GM19043 (cell line): Measurements from ENCODE around the gene MROH9.

Experiments used
- ATAC-seq: cut with Tn5 transposase; IDR thresholded peaks from one replicate; pipeline ENCODE4 v1.9.1; 2021; ENCODE audit warnings: low read depth; ENCODE audit not compliant: unreplicated experiment

MROH9 gene

GRCh38 chr1:171081314-171081753 is 146.0 kb downstream of the MROH9 start:
- no peak for ATAC-seq

- ATAC-seq, result no peak
Observed at GRCh38 chr1:171081763-171082201, 146.4 kb downstream of the MROH9 start.

- no peak for ATAC-seq
Observed at GRCh38 chr1:171082606-171083005, 147.3 kb downstream of the MROH9 start.

GRCh38 chr1:171083222-171083621 is 147.9 kb downstream of the MROH9 start:
- no peak for ATAC-seq

GRCh38 chr1:171084091-171084490 is 148.8 kb downstream of the MROH9 start:
- no peak for ATAC-seq

GRCh38 chr1:171084870-171085269 is 149.5 kb downstream of the MROH9 start:
- no peak for ATAC-seq

GRCh38 chr1:171087896-171088295 is 152.6 kb downstream of the MROH9 start:
- ATAC-seq, result no peak

- ATAC-seq, result no peak
Observed at GRCh38 chr1:171090604-171091003, 155.3 kb downstream of the MROH9 start, which contains the start of gene FMO3. FMO3 (plus strand) TSS chr1:171090905; CDS start chr1:171092659, 1,754 bp downstream.

GRCh38 chr1:171103862-171104261 is 168.5 kb downstream of the MROH9 start:
- ATAC-seq, result no peak

GRCh38 chr1:171107262-171107940 is 172.1 kb downstream of the MROH9 start:
- ATAC-seq, result no peak

- no peak for ATAC-seq
Observed at GRCh38 chr1:171107969-171108368, 172.6 kb downstream of the MROH9 start.

- no peak for ATAC-seq
Observed at GRCh38 chr1:171109966-171110365, 174.6 kb downstream of the MROH9 start.

GRCh38 chr1:171110621-171111326 is 175.4 kb downstream of the MROH9 start:
- ATAC-seq, result no peak

- ATAC-seq, result no peak
Observed at GRCh38 chr1:171112119-171112518, 176.8 kb downstream of the MROH9 start.

GRCh38 chr1:171113382-171113781 is 178.0 kb downstream of the MROH9 start:
- ATAC-seq, result no peak
